ENCODE results near the gene FAM20C.

- TF ChIP-seq CTCF (IDR thresholded peaks at IDR 0.05; ENCODE audit: low read depth, low read length) (no peak), EZH2phosphoT487 (IDR thresholded peaks at IDR 0.05; ENCODE audit: low read depth) (no peak)
Measured at GRCh38 chr7:188727-189500, 3.5 kb upstream of the FAM20C start.
